Measurements from ENCODE around the gene GHRHR. TPM values are rescaled to one million over a fixed set of nuclear protein-coding genes. Genes with fewer than 3 reads are reported as not detected.

Gene GHRHR
- total and polyA plus RNA-seq, 9 of the 15 experiments (the other 6 are each of a cell fraction or from before 2014, with no cell fraction given): not detected

- Histone ChIP-seq H2AFZ (ENCODE audit: low read depth, low read length) (no peak overlapping the region), H3K4me3 (no peak overlapping the region), H4K20me1 (replicated peaks; ENCODE audit: control insufficient read depth, insufficient read depth, low read length) (no peaks in the 10 kb centered on the region), H3K36me3 (ENCODE audit: control insufficient read depth, insufficient read depth, low read length) (no peaks in the 10 kb centered on the region), H3K9me3 (replicated peaks; ENCODE audit: control insufficient read depth, insufficient read depth, low read depth, low read length) (no peaks in the 10 kb centered on the region), H3K27me3 (ENCODE audit: control insufficient read depth in 2 of 2, insufficient read depth in 2 of 2, low read length in 2 of 2) (no peaks in the 10 kb centered on the region), H3K79me2 (ENCODE audit: control insufficient read depth, insufficient read depth, low read length) (no peaks in the 10 kb centered on the region), H3K4me2 (ENCODE audit: insufficient read depth, low read length) (no peak overlapping the region), H3K4me1 (replicated peaks in 1 of 2; ENCODE audit: control insufficient read depth in 2 of 2, insufficient read depth in 2 of 2, low read length in 2 of 2) (peaks cover 0 to 31% of the 10 kb centered on the region in 2 experiments; a peak in 3 of 5 replicates), H3K9me1 (ENCODE audit: control insufficient read depth, insufficient read depth, low read length) (no peaks in the 10 kb centered on the region), H3K9ac (ENCODE audit: insufficient read depth in 1 of 2, low read depth in 2 of 2, low read length in 2 of 2) (peak overlapping the region in 1 of 2 experiments; percentile 53; a peak in 1 of 4 replicates), H3K27ac (ENCODE audit: extremely low read depth, low read depth, low read length) (no peak overlapping the region)
- intact Hi-C loops (cut with micrococcal nuclease) (no loop called here), in situ Hi-C loops (cut with MboI) (no loop called here)
- WGBS (ENCODE audit: insufficient coverage, low coverage, missing lambda C conversion rate): 50% methylated on average over 23 of the region's 26 CpGs
- BruUV-seq (replicated peaks): no TSS peak
- DNase-seq (ENCODE audit: extremely low read depth in 1 of 4, low spot score in 3 of 4) (peak in 2 of 4 experiments; percentile 4 to 7), ATAC-seq (no peak; the same call in 1 of the 3 replicates), FAIRE-seq (no peak)
- ChIA-PET CTCF (ENCODE audit: low intra/inter-chr PET ratio) (no interaction called here), POLR2A (interaction anchor here (0.7 to 1.6 kb wide), 2 partner anchors 9 to 81 kb away, joined by 3 to 4 read pairs; no protein-coding TSS in a partner anchor)
- TF ChIP-seq EZH2 (IDR thresholded peaks at IDR 0.05; ENCODE audit: borderline replicate concordance, low read depth, low read length) (no peak), MBD1 (CRISPR knock-in tag; IDR thresholded peaks at IDR 0.05) (no peak), SMARCA4 (IDR thresholded peaks at IDR 0.05) (no peak), ZNF76 (CRISPR knock-in tag; IDR thresholded peaks at IDR 0.05; ENCODE audit: borderline replicate concordance) (no peak), KAT7 (CRISPR knock-in tag; IDR thresholded peaks at IDR 0.05; ENCODE audit: borderline replicate concordance) (no peak), ZNF263 (CRISPR knock-in tag; IDR thresholded peaks at IDR 0.05; ENCODE audit: borderline replicate concordance) (no peak), MCM2 (IDR thresholded peaks at IDR 0.05; ENCODE audit: low read depth) (no peak), STAT5A (IDR thresholded peaks at IDR 0.05; ENCODE audit: borderline replicate concordance, low read length) (no peak), SMC3 (conservative IDR thresholded peaks at IDR 0.05; ENCODE audit: insufficient read depth, low read depth, low read length) (no peak)
- TF ChIP-seq, protein P1, sequence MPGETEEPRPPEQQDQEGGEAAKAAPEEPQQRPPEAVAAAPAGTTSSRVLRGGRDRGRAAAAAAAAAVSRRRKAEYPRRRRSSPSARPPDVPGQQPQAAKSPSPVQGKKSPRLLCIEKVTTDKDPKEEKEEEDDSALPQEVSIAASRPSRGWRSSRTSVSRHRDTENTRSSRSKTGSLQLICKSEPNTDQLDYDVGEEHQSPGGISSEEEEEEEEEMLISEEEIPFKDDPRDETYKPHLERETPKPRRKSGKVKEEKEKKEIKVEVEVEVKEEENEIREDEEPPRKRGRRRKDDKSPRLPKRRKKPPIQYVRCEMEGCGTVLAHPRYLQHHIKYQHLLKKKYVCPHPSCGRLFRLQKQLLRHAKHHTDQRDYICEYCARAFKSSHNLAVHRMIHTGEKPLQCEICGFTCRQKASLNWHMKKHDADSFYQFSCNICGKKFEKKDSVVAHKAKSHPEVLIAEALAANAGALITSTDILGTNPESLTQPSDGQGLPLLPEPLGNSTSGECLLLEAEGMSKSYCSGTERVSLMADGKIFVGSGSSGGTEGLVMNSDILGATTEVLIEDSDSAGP (CRISPR knock-in tag; IDR thresholded peaks at IDR 0.05): no peak
Observed at GRCh38 chr7:30933124-30933974, 30.4 kb upstream of the GHRHR start.

All from K562 (cell line).